ENCODE measurements around the gene VSIG10L.

VSIG10L gene

DNA sequence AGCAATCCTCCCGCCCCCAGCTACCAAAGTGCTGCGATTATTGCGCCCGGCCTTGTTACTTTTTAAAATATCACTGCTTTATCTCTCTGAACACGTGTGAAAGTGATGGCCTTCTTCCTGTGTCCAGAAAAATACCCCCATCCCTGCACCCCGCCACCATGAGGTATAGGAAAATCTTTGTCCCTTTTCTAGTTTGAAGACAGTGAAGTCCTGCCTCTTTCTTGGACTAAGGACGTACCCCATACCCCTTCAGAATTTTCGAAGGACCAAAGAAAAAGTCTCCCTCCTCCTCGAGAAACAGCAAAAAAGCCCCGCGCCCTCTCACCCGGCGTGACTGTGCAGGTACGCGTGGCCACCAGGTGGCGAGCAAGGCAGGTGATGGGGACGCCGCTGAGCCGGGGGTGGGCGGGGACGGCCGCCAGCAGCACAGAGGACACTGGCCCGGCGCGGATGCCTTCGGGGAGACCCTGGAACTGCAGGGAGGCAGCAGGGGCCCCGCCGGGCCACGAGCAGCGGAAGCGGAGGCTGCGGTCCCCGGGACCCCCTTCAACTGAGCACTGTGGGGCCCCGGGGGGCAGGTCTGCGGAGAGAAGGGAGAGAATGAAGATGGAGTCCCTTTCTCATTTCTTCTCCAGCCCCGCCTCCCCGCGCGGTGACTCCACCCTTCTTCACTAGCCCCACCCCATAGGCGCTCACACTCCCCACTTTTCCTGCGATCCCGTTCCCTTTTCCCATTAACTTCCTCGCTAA lies 3.2 kb downstream of the VSIG10L start:
- in situ Hi-C loops (cut with MboI; ENCODE audit: low sequenced_read_pairs, unreplicated experiment): loop anchor here (25.0 kb wide), 1 partner anchor 324 kb away; no protein-coding TSS in a partner anchor
- DNase-seq (ENCODE audit: low spot score): peak; percentile 95
- TF ChIP-seq, protein P1, sequence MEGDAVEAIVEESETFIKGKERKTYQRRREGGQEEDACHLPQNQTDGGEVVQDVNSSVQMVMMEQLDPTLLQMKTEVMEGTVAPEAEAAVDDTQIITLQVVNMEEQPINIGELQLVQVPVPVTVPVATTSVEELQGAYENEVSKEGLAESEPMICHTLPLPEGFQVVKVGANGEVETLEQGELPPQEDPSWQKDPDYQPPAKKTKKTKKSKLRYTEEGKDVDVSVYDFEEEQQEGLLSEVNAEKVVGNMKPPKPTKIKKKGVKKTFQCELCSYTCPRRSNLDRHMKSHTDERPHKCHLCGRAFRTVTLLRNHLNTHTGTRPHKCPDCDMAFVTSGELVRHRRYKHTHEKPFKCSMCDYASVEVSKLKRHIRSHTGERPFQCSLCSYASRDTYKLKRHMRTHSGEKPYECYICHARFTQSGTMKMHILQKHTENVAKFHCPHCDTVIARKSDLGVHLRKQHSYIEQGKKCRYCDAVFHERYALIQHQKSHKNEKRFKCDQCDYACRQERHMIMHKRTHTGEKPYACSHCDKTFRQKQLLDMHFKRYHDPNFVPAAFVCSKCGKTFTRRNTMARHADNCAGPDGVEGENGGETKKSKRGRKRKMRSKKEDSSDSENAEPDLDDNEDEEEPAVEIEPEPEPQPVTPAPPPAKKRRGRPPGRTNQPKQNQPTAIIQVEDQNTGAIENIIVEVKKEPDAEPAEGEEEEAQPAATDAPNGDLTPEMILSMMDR (IDR thresholded peaks at IDR 0.05; ENCODE audit: borderline replicate concordance, control extremely low read depth, extremely low read depth, insufficient read depth, missing control alignments): peak; percentile 93

DNA sequence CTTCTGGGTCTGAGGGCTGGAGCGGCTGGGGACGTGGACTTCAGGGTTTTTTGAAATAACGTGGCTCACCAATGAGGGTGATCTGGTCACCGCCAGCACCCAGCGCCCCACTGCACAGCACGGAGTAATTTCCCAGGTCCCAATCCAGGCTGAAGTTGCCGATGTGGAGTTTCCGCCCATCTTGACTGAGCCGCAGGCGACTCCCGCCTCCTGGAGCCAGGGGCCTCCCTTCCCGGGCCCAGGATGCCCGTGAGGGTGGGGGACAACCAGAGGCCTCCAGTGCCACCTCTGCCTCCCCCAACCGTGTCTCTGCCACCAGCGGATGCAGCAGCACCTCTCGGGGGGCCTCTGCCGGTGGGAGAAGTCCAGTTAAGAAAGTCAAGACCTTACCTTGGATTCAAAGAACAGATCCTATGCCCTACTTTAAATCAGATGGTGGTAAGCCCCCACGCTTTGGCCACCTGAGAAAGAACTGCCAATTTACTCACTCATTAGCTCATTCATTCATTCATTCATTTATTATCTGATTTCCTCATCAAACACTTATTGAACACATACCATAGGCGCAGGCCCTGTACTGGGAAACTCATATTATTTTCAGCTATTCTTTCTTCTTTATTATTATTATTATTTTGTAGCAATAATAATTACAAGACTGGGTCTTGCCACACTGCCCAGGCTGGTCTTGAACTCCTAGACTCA lies 3.9 kb downstream of the VSIG10L start:
- in situ Hi-C loops (cut with MboI; ENCODE audit: low sequenced_read_pairs, unreplicated experiment): loop anchor here (25.0 kb wide), 1 partner anchor 324 kb away; no protein-coding TSS in a partner anchor
- no peak for DNase-seq (ENCODE audit: low spot score)
- TF ChIP-seq, protein P1 (IDR thresholded peaks at IDR 0.05; ENCODE audit: borderline replicate concordance, control extremely low read depth, extremely low read depth, insufficient read depth, missing control alignments): no peak

DNA sequence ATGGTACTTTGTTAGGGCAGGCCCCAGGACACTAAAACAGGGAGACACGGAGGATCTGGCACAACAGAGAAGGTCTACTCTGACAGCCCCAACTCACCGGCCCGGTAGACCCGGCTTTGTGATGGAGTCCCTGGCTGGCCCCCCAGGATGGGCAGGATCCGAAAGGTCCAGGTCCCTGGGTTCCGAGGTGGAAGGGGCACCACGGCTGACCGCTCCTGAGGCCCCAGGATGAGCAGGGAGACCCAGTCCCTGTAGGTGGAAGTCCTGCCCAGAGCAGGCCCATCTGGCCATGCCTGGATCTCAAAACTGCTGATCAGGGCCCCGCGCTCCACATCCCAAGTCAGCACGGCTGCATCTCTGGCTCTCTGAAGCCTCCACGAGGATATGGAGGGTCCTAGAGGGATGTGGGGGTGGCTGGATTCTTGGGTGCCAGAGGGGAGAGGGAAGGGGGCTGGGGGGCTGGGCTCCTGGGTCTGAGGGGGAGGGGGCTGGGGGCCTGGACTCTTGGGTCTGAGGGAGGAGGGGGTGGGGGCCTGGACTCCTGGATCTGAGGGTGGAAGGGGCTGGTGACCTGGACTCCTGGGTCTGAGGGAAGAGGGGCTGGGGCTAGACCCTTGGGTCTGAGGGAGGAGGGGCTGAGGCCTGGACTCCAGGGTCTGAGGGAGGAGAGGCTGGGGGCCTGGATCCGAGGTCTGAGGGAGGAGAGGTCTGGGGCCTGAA lies 4.6 kb downstream of the VSIG10L start:
- in situ Hi-C loops (cut with MboI; ENCODE audit: low sequenced_read_pairs, unreplicated experiment): loop anchor here (25.0 kb wide), 1 partner anchor 325 kb away; no protein-coding TSS in a partner anchor
- no peak for DNase-seq (ENCODE audit: low spot score)
- TF ChIP-seq, protein P1 (IDR thresholded peaks at IDR 0.05; ENCODE audit: borderline replicate concordance, control extremely low read depth, extremely low read depth, insufficient read depth, missing control alignments): no peak

DNA sequence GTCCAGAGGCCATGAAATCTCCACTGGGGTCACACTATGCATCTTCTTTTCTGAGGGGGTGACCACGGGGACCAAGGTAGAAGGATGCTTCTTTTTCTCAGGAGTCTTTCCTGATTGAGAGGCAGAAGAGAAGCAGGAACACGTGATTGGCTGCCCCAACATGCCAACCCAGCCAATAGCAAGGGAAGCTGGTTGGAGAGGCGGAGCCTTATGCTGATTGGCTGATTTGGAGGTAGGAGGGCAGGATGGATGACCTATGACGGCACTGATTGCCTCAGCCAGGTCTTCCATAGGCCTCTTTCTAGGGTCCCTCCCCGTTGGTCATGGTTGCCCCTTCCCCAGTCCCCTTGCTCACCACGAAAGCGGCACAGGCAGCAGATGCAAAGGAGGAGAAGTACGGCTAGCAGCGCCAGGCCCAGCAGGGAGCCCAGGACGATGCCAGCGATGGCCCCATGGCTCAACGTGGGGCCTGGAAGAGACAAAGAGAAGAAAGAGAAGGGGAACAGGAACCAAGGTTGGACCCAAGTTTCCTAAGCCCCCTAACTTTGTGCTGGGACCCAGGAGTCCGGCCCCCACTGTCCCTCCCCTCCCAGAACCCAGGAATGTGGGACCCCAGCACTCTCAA lies 8.0 kb downstream of the VSIG10L start:
- no peak for DNase-seq (ENCODE audit: low spot score)
- TF ChIP-seq, protein P1 (IDR thresholded peaks at IDR 0.05; ENCODE audit: borderline replicate concordance, control extremely low read depth, extremely low read depth, insufficient read depth, missing control alignments): no peak
- in situ Hi-C loops (cut with MboI; ENCODE audit: low sequenced_read_pairs, unreplicated experiment): loop anchor here (25.0 kb wide), 1 partner anchor 328 kb away; no protein-coding TSS in a partner anchor

DNA sequence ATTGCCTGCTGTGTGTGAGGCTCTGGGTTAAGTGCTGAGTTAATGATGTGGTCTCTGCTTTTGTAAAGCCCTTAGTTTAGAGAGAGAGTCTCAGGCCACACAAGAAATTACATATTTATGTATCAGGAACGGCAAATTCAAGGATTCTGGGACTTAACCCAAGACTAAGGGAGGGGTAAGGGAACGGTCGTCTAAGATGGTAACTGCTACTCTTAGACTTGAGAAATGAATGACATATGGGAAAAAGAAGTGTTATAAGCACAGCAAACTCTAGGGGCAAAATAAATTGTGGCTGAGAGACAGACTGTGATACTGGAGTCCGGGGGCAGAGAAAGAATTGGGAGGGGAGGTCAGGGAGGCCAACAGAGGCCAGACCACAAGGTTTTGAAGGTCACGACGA lies 10.2 kb downstream of the VSIG10L start:
- in situ Hi-C loops (cut with MboI; ENCODE audit: low sequenced_read_pairs, unreplicated experiment): loop anchor here (25.0 kb wide), 1 partner anchor 331 kb away; no protein-coding TSS in a partner anchor
- TF ChIP-seq, protein P1 (IDR thresholded peaks at IDR 0.05; ENCODE audit: borderline replicate concordance, control extremely low read depth, extremely low read depth, insufficient read depth, missing control alignments): no peak
- DNase-seq (ENCODE audit: low spot score): no peak

DNA sequence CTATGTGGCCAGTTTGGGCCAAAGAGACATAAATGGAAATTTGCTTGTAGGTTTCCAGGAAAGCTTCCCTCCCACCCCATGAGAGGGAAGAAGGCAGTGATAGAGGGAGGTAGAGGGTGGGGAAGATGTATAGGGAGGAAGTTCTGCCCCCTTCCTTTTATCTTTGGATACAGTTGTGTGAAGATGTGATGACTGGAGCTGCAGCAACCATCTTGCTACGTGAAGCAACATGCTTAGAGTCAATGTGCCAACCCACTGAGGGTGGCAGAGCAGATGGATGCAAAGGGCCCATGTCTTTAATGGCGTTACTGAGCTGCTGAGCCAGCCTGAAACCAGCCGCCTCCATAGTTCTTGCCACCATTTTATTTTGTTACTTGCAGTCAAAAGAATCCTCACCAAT lies 10.7 kb downstream of the VSIG10L start:
- DNase-seq (ENCODE audit: low spot score): no peak
- in situ Hi-C loops (cut with MboI; ENCODE audit: low sequenced_read_pairs, unreplicated experiment): loop anchor here (25.0 kb wide), 1 partner anchor 331 kb away; no protein-coding TSS in a partner anchor
- TF ChIP-seq, protein P1 (IDR thresholded peaks at IDR 0.05; ENCODE audit: borderline replicate concordance, control extremely low read depth, extremely low read depth, insufficient read depth, missing control alignments): no peak
